ENCODE measurements around the gene ST6GALNAC6. TPM values are rescaled to one million over a fixed set of nuclear protein-coding genes. Genes with fewer than 3 reads are reported as not detected.

ST6GALNAC6 gene
- total and polyA plus RNA-seq, 2 of the 8 experiments (the other 6 are each of a cell fraction or from before 2014, with no cell fraction given): 43.7 to 64.4 TPM

- Histone ChIP-seq H3K56ac (replicated peaks; ENCODE audit: insufficient read length, low read depth, low read length) (no peak overlapping the region), H3K4me2 (ENCODE audit: insufficient read depth in 1 of 2, low read depth in 2 of 2, low read length in 2 of 2) (peak overlapping the region in 1 of 2 experiments; percentile 58; a peak in 2 of 4 replicates), H4K20me1 (replicated peaks in 1 of 2; ENCODE audit: control insufficient read depth in 1 of 2, insufficient read depth in 2 of 2, low read length in 2 of 2) (peaks cover 0 to 6% of the 10 kb centered on the region in 2 experiments), H2BK12ac (ENCODE audit: low read depth, low read length) (no peak overlapping the region), H3K9me3 (ENCODE audit: insufficient read depth in 2 of 2, low read depth in 1 of 2, low read length in 1 of 2) (no peaks in the 10 kb centered on the region), H3K4me1 (replicated peaks in 1 of 4; ENCODE audit: control insufficient read depth in 3 of 4, insufficient read depth in 4 of 4, low read length in 3 of 4) (peaks cover 0 to 4% (median under 1%) of the 10 kb centered on the region in 4 experiments; a peak in 4 of 7 replicates), H2BK5ac (ENCODE audit: low read depth, low read length) (no peak overlapping the region), H3K79me1 (ENCODE audit: low read depth, low read length) (no peaks in the 10 kb centered on the region), H3K14ac (ENCODE audit: insufficient read length) (no peak overlapping the region), H2BK20ac (ENCODE audit: low read length) (no peak overlapping the region), H3K4ac (replicated peaks; ENCODE audit: insufficient read length, low read depth, low read length) (no peak overlapping the region), H3K36me3 (ENCODE audit: control insufficient read depth in 2 of 4, insufficient read depth in 4 of 4, low read length in 3 of 4) (no peaks in the 10 kb centered on the region), H3K23ac (ENCODE audit: insufficient read length) (no peak overlapping the region), H2AFZ (ENCODE audit: low read length) (no peak overlapping the region), H2BK120ac (replicated peaks; ENCODE audit: low read depth, low read length) (no peak overlapping the region), H3K79me2 (ENCODE audit: control insufficient read depth in 1 of 2, insufficient read depth in 2 of 2, low read length in 2 of 2) (no peaks in the 10 kb centered on the region), H3K4me3 (ENCODE audit: extremely low read depth in 1 of 4, insufficient read depth in 2 of 4, low read depth in 3 of 4, low read length in 4 of 4) (peak overlapping the region in 1 of 4 experiments; percentile 10; a peak in 1 of 8 replicates), H4K8ac (ENCODE audit: extremely low read depth, insufficient read depth, low read length) (peak overlapping the region; percentile 79; the same call in 1 of the 2 replicates), H4K5ac (ENCODE audit: insufficient read length, low read depth, low read length) (no peak overlapping the region), H3K18ac (ENCODE audit: extremely low read depth, low read length) (no peak overlapping the region), H4K91ac (replicated peaks; ENCODE audit: insufficient read length, low read length) (no peak overlapping the region), H2BK15ac (ENCODE audit: low read length) (no peak overlapping the region), H3K27me3 (replicated peaks in 1 of 4; ENCODE audit: control insufficient read depth in 3 of 4, extremely low read depth in 1 of 4, insufficient read depth in 3 of 4, low read length in 3 of 4) (peaks cover 0 to 5% (median 2%) of the 10 kb centered on the region in 4 experiments; a peak in 3 of 7 replicates), H3K27ac (ENCODE audit: low read depth, low read length) (no peak overlapping the region), H3K9ac (replicated peaks in 1 of 4; ENCODE audit: extremely low read depth in 1 of 4, low read depth in 3 of 4, low read length in 3 of 4) (no peak overlapping the region), H2AK5ac (ENCODE audit: low read depth, low read length) (no peak overlapping the region), H3K23me2 (ENCODE audit: low read depth, low read length) (peaks cover 3% of the 10 kb centered on the region; the same call in 1 of the 2 replicates)
- ChIA-PET POLR2A (ENCODE audit: partially characterized antibody) (interaction anchor here (0.9 to 2.0 kb wide), 13 partner anchors 9 to 221 kb away, joined by 3 to 8 read pairs (median 4); partner anchors contain the start of genes CDK9 and PIP5KL1), CTCF (ENCODE audit: partially characterized antibody) (interaction anchor here (0.6 to 6.7 kb wide), 60 partner anchors 8 to 677 kb away, joined by 3 to 114 read pairs (median 5); partner anchors contain the start of genes DPM2, ENG, PIP5KL1 and ST6GALNAC6)
- no peak for FAIRE-seq
- DNase-seq (ENCODE audit: low read depth in 1 of 2, low spot score in 2 of 2): peak in 1 of 2 experiments; percentile 95
- WGBS, 2 experiments (ENCODE audit: extremely low coverage in 1 of 2, insufficient coverage in 1 of 2, insufficient read length in 1 of 2, insufficient replicate concordance in 2 of 2, low coverage in 1 of 2, low lambda C conversion rate in 2 of 2, missing lambda C conversion rate in 1 of 2): 12% methylated on average over 25 of the region's 45 CpGs; no CpG with 5 or more reads in 1 of the 2 experiments
- TF ChIP-seq USF2 (IDR thresholded peaks at IDR 0.05; ENCODE audit: low read length): no peak
- peak; percentile 89 for TF ChIP-seq CREB1 (IDR thresholded peaks at IDR 0.05)
- TF ChIP-seq TEAD4 (IDR thresholded peaks at IDR 0.05; ENCODE audit: low read depth, low read length): no peak
- no peak for TF ChIP-seq TBP (IDR thresholded peaks at IDR 0.05; ENCODE audit: low read depth, low read length)
- TF ChIP-seq JUN (IDR thresholded peaks at IDR 0.05; ENCODE audit: low read depth, low read length): no peak
- TF ChIP-seq ASH2L (IDR thresholded peaks at IDR 0.05; ENCODE audit: low read length): no peak
- peak; percentile 84; the same call in 1 of the 2 replicates for TF ChIP-seq KDM1A (IDR thresholded peaks at IDR 0.05; ENCODE audit: borderline replicate concordance, low read length)
- TF ChIP-seq SP2 (IDR thresholded peaks at IDR 0.05; ENCODE audit: low read length): no peak
- no peak for TF ChIP-seq SIRT6 (IDR thresholded peaks at IDR 0.05; ENCODE audit: low read length)
- no peak for TF ChIP-seq HDAC2 (IDR thresholded peaks at IDR 0.05; ENCODE audit: borderline replicate concordance in 1 of 2, low read depth in 2 of 2, low read length in 2 of 2)
- TF ChIP-seq ATF3 (IDR thresholded peaks at IDR 0.05; ENCODE audit: insufficient read depth, low read depth, low read length): no peak
- TF ChIP-seq POU5F1 (IDR thresholded peaks at IDR 0.05; ENCODE audit: low read depth, low read length): no peak
Measured at GRCh38 chr9:127921557-127922120, 22.2 kb upstream of the ST6GALNAC6 start.
